GM19395 (cell line): ENCODE data around the gene PNPLA2.

Experiments
- ATAC-seq: cut with Tn5 transposase; IDR thresholded peaks from one replicate; pipeline ENCODE4 v1.9.1; 2021; ENCODE audit warnings: mild to moderate bottlenecking, moderate library complexity; ENCODE audit not compliant: unreplicated experiment

PNPLA2 gene

GRCh38 chr11:786235-787083, 32.3 kb upstream of the PNPLA2 start:
- ATAC-seq = no peak

DNA sequence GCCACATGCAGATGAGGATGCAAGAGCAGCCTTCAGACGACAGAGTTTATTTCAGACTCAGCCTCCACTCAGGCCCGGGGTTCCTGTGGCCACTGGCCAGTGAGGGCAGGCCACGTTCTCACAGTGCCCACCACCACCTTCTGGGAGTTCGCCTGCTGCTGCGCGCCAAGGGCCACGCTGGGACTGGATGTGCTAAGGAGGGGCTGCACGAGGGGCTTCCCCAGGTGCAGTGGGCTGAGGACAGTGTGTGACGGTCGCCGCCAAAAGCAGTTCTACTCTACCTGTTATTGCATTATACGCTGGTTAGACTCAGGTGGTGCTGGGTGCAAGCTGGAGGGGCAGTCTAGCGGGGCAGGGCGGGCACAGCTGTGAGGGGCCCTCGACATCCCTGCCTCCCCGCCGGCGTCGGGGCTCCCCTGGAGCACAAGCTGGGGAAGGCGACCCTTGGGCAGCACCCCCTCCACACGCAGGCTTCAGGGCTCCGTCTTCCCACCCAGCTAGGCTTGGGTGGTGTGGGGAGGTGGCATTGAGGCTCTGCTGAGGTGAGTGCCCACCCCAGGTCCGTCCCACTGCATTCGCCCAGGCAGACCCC, 31.5 kb upstream of the PNPLA2 start:
- no peak for ATAC-seq

DNA sequence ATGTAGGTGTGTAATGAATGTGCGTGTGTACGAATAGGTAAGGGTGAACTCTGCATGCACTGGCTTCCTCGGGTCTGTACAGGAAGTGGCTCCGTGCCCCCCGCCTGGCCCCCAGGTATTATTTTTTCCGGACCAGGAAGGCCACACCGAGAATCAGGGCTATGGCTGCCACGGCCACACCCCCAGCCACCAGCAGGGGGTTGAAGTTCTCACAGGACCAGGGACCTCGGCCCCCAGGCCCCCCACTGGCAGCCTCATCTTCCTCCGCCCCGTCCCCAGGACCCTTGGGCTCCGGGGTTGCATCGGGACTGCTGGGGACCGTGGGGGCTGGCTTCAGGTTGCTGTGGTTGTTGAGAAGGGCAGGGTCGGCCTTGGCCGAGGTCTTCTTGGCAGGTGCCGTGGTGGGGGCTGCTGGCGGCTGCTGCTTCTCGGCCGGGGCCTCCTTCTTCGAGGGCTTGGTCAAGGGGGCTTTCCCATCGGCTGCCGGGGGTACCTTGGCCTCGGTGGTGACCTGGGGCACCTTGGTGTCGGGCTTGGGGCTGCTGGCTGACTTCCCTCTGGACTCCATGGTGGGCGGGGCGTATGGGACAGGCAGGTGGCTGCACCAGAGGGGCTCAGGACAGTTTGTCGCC, 30.6 kb upstream of the PNPLA2 start:
- no peak for ATAC-seq

- no peak for ATAC-seq
Observed at GRCh38 chr11:788953-789940, 29.5 kb upstream of the PNPLA2 start.

- no peak for ATAC-seq
Observed at GRCh38 chr11:789943-790342, 28.8 kb upstream of the PNPLA2 start, which contains the start of gene CEND1. CEND1 (minus strand) TSS chr11:790090; CDS start chr11:788576, 1,514 bp downstream.

- no peak for ATAC-seq
Observed at GRCh38 chr11:790721-791564, 27.8 kb upstream of the PNPLA2 start.

DNA sequence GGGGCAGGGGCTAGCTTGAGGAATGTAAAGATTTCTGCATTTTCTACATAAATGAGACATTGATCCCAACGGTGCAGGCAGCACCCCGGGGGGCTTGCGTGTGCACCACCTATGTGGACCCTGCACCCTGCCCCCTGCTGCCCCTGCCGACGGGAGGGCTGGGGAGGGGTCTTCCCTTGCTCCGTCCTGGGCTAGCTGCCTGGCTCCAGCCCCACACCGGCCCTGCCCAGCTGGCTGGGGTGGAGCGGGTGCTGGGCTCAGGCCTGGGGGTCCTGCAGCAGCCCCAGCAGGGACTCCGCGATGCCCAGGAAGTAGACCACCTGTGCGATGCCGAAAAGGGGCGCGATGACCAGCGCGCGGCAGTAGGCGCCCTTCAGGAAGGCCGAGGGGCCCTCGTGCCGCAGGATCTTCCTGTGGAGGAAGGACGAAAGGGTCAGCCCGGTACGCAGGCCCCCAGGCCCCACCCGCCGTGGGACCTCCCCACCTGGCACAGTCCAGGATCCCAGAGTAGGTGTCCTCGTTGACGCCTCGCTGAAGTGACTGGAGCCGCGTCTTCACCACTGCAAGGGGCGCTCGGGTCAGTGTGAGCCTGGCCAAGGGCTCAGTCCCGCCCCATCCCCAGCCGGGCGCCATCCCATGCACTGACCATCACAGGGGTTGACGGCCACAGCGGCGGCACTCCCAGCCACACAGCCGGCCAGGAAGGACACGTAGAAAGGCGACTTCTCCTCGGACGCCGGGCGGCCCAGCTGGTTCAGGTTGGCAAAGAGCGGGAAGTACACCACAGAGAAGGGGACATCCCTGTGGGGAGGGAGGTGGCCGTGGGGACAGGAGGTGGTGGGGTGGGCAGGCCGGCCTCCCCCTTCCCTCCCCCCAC, 26.8 kb upstream of the PNPLA2 start:
- ATAC-seq = no peak

GRCh38 chr11:792535-792821, 26.2 kb upstream of the PNPLA2 start:
- ATAC-seq = no peak

DNA sequence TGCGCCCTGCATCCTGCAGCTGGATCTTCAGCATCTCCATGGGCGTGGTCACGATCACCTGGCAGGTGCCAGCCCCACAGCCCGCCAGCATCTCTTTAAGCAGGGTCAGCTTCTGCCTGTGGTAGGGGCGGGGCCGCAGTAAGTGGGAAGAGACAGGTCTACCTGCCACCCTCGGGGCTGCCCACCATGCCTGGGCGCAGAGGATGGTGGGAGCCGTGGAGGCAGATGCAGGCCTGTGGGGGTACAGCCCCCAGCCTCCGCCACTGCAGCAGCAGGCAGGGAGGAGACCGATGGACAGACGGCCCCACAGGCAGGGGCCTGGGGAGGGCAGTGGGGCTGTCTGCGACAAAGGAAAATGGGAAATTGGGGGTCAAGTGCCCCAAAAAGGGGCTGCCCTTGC, 25.8 kb upstream of the PNPLA2 start:
- no peak for ATAC-seq

GRCh38 chr11:793556-793955, 25.2 kb upstream of the PNPLA2 start:
- no peak for ATAC-seq

DNA sequence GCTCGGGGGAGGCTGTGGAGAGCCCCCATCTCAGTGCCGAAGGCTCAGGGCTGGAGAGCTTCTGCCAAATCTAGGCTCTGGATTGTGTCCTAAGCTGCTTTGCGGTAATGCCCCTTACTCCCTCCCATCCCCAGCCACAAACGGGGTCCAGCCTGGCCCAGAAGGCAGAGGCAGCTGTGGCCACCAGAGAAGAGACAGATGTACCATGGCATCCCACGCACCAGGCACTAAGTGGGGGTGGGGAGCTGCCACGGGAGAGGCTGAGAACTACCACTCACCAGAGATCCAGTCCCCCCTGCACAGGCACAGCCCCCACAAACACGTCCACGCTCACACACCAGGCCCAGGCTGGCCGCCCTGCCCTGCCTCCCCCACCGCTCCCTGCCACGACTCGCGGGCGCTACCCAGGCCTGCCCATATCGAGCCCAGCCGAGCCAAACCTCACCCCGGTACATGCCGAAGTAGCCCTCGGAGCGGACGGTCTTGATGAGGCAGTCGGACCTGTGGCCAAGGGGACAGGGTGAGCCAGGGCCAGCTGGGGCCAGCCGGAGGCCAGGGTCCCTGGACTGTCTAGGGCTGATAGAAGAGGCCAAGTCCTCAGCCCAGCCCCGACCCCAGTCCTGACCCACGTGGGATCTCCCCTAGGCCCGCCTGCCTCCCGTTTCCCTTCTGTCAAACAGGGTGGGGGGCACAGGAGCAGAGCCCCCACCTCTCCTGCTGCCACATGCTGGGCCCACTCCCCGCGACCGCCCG, 24.5 kb upstream of the PNPLA2 start:
- ATAC-seq = no peak

DNA sequence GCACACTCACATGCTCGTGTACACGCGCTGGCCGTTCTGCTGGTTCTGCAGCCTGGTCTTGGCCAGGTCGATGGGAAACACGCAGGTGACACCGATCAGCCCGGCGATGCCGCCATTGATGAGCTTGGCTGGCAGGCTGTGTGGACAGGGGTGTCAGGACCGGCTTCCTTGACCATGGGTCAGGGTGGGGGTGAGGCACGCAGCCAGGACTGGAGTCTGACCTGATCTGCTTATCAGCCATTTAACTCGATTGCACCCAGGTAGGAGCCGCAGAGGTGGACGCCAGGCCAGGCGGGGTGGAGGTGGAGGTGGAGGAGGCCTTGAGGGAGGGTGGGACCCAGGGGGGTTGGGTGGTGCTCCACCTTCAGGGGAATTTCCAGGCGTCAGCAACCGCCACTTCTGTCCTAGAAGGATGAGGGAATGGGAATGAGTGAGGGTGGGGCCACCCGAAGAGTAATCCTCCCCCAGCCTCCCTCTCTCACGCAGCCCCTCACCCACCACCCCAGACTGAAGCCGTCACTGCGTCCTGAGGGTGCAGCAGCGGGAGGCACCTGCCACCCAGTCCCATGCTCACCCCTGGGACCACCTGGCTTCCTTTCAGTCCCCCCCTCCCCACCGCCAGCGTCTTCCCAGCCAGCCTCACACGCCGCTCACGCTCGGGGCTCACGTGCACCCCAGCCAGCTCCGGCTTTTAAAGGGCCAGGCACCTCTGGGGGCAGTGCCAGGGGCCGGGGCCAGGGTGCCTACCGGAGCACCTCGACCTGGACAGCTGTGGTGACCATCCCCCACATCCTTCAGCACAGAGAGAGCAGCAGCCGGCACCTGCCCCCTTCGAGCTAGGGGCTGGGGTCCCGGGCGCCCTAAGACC, 23.7 kb upstream of the PNPLA2 start:
- ATAC-seq = no peak

GRCh38 chr11:795634-796564, 22.8 kb upstream of the PNPLA2 start:
- no peak for ATAC-seq

GRCh38 chr11:796565-797295, 22.0 kb upstream of the PNPLA2 start:
- ATAC-seq = no peak

GRCh38 chr11:797296-798092, 21.2 kb upstream of the PNPLA2 start:
- peak; percentile 45 for ATAC-seq
